Sigmoid colon (tissue), 4 donors: ENCODE measurements around the gene LRRC73.

Experiments used
- EP300 ChIP-seq, 4 donors: sonication (generic); formaldehyde crosslinking; IDR thresholded peaks; one replicate each; pipeline ENCODE4 v1.6.1; 2017; ENCODE audit warnings: antibody characterized with exemption in 4 of 4
- POLR2A ChIP-seq, 2 donors: fragments of 450-650 bp; IDR thresholded peaks; one replicate each; pipeline ENCODE4 v1.6.1; 2016; ENCODE audit warnings: antibody characterized with exemption in 2 of 2, mild to moderate bottlenecking in 2 of 2, moderate library complexity in 2 of 2
- POLR2AphosphoS5 ChIP-seq, 4 donors: sonication (generic); formaldehyde crosslinking; IDR thresholded peaks; one replicate each; pipeline ENCODE4 v1.6.1; 2017; ENCODE audit warnings: antibody characterized with exemption in 4 of 4
- TF ChIP-seq, protein P1 (sequence below), 4 experiments: fragments of 450-650 bp in 3 of 4; fragments of 200-600 bp in 1 of 4; IDR thresholded peaks; one replicate each; pipeline ENCODE4 v1.5.1; 2016 to 2019; ENCODE audit warnings: antibody characterized with exemption in 4 of 4, mild to moderate bottlenecking in 3 of 4, moderate library complexity in 2 of 4

DNA sequence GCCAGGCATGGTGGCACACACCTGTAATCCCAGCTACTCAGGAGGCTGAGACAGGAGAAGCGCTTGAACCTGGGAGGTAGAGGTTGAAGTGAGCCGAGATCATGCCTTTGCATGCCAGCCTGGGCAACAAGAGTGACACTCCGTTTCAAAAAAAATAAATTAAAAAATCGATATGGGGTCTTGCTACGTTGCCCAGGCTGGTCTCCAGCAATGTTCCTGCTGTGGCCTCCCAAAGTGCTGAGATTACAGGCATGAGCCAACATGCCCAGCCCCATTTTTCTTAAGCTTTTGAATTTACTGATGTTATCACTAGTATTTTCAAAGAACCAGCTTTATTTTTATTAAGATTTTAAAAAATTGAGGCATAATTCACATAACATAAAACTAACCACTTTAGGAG lies 30.4 kb upstream of the LRRC73 start:
- TF ChIP-seq, protein P1, sequence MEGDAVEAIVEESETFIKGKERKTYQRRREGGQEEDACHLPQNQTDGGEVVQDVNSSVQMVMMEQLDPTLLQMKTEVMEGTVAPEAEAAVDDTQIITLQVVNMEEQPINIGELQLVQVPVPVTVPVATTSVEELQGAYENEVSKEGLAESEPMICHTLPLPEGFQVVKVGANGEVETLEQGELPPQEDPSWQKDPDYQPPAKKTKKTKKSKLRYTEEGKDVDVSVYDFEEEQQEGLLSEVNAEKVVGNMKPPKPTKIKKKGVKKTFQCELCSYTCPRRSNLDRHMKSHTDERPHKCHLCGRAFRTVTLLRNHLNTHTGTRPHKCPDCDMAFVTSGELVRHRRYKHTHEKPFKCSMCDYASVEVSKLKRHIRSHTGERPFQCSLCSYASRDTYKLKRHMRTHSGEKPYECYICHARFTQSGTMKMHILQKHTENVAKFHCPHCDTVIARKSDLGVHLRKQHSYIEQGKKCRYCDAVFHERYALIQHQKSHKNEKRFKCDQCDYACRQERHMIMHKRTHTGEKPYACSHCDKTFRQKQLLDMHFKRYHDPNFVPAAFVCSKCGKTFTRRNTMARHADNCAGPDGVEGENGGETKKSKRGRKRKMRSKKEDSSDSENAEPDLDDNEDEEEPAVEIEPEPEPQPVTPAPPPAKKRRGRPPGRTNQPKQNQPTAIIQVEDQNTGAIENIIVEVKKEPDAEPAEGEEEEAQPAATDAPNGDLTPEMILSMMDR (IDR thresholded peaks at IDR 0.05), result no peak
- TF ChIP-seq POLR2A (IDR thresholded peaks at IDR 0.05), result no peak
- no peak for TF ChIP-seq POLR2AphosphoS5 (IDR thresholded peaks at IDR 0.05)
- TF ChIP-seq EP300 (IDR thresholded peaks at IDR 0.05), result no peak
